ENCODE results near the gene HOXA3.

DNA sequence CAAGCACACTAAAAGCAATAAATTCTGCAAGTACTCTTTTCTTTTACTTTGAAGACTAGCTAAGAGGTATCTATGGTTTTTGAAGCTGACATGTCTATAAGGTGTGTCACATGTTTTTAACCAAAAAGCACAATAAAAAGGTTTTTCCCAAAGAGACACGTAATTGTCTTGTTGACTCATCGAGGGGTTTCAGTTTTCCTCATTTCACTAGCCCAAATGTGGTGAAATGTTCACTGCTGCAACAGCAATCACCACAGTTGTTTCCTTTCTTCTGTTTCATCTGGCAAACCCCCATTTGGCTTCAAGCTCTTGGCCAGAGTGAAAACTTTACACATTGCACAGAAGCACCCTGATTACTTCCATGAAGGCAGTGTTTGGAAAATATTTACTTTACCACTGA, 18.0 kb downstream of the HOXA3 start:
- TF ChIP-seq, protein P1, sequence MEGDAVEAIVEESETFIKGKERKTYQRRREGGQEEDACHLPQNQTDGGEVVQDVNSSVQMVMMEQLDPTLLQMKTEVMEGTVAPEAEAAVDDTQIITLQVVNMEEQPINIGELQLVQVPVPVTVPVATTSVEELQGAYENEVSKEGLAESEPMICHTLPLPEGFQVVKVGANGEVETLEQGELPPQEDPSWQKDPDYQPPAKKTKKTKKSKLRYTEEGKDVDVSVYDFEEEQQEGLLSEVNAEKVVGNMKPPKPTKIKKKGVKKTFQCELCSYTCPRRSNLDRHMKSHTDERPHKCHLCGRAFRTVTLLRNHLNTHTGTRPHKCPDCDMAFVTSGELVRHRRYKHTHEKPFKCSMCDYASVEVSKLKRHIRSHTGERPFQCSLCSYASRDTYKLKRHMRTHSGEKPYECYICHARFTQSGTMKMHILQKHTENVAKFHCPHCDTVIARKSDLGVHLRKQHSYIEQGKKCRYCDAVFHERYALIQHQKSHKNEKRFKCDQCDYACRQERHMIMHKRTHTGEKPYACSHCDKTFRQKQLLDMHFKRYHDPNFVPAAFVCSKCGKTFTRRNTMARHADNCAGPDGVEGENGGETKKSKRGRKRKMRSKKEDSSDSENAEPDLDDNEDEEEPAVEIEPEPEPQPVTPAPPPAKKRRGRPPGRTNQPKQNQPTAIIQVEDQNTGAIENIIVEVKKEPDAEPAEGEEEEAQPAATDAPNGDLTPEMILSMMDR (IDR thresholded peaks at IDR 0.05; ENCODE audit: poor library complexity): no peak
- TF ChIP-seq EZH2phosphoT487 (IDR thresholded peaks at IDR 0.05; ENCODE audit: low read depth, severe bottlenecking, unreplicated experiment) (no peak), EZH2 (IDR thresholded peaks at IDR 0.05; ENCODE audit: borderline replicate concordance) (no peak)

All from hepatocyte (in vitro differentiated cells).